GM10266 (cell line): ENCODE measurements around the gene NR0B1.

Experiments
- DNase-seq: peaks from one replicate; pipeline ENCODE4 v3.0.0; 2012; ENCODE audit errors: extremely low spot score
- CTCF ChIP-seq: IDR thresholded peaks from 2 replicates; pipeline ENCODE4 v1.5.1; 2012; ENCODE audit warnings: mild to moderate bottlenecking, low read depth; ENCODE audit not compliant: control insufficient read depth, insufficient read depth; ENCODE audit errors: missing control alignments

NR0B1 gene

GRCh38 chrX:30312858-30313257 is 3.7 kb upstream of the NR0B1 start:
- no peak for DNase-seq
- TF ChIP-seq CTCF = no peak

GRCh38 chrX:30310429-30311206 is 1.4 kb upstream of the NR0B1 start:
- DNase-seq = no peak
- TF ChIP-seq CTCF = no peak

- TF ChIP-seq CTCF = no peak
- no peak for DNase-seq
Measured at GRCh38 chrX:30308263-30309138, 689 bp downstream of the NR0B1 start.

- DNase-seq = no peak
- no peak for TF ChIP-seq CTCF
Measured at GRCh38 chrX:30307466-30307865, 1.7 kb downstream of the NR0B1 start.

- no peak for DNase-seq
- no peak for TF ChIP-seq CTCF
Measured at GRCh38 chrX:30304866-30305265, 4.3 kb downstream of the NR0B1 start.

GRCh38 chrX:30302956-30303355 is 6.2 kb downstream of the NR0B1 start:
- no peak for DNase-seq
- no peak for TF ChIP-seq CTCF

- no peak for TF ChIP-seq CTCF
- no peak for DNase-seq
Measured at GRCh38 chrX:30301963-30302362, 7.2 kb downstream of the NR0B1 start.
